Limb (tissue), 2 donors: ENCODE results near the gene HNRNPK.

ENCODE experiments used
- DNase-seq, 2 donors: peaks; one replicate each; pipeline ENCODE4 v3.0.0-alpha.2; 2016; ENCODE audit errors: extremely low spot score in 2 of 2

HNRNPK gene

GRCh38 chr9:83934569-83935275, 45.3 kb downstream of the HNRNPK start:
- DNase-seq, result no peak

DNA sequence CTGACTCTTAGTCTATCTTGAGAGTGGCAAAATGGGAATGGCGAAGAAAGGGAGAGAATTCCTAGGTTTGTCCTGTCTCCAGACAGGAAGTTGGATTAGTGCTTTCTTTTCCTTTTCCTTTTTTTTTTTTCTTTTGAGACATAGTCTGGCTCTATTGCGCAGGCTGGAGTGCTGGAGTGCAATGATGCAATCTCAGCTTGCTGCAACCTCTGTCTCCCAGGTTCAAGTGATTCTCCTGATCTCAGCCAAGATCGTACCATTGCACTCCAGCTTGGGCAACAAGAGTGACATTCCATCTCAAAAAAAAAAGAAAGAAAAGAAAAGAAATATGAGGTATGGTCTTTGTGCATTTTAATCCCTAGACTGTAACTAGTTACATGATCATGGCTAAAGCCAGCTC, 46.2 kb downstream of the HNRNPK start:
- no peak for DNase-seq

GRCh38 chr9:83932851-83933250, 47.2 kb downstream of the HNRNPK start:
- no peak for DNase-seq

- no peak for DNase-seq
Observed at GRCh38 chr9:83932011-83932410, 48.0 kb downstream of the HNRNPK start.

GRCh38 chr9:83930881-83931280, 49.1 kb downstream of the HNRNPK start:
- DNase-seq, result no peak

- no peak for DNase-seq
Observed at GRCh38 chr9:83927591-83927990, 52.4 kb downstream of the HNRNPK start.

DNA sequence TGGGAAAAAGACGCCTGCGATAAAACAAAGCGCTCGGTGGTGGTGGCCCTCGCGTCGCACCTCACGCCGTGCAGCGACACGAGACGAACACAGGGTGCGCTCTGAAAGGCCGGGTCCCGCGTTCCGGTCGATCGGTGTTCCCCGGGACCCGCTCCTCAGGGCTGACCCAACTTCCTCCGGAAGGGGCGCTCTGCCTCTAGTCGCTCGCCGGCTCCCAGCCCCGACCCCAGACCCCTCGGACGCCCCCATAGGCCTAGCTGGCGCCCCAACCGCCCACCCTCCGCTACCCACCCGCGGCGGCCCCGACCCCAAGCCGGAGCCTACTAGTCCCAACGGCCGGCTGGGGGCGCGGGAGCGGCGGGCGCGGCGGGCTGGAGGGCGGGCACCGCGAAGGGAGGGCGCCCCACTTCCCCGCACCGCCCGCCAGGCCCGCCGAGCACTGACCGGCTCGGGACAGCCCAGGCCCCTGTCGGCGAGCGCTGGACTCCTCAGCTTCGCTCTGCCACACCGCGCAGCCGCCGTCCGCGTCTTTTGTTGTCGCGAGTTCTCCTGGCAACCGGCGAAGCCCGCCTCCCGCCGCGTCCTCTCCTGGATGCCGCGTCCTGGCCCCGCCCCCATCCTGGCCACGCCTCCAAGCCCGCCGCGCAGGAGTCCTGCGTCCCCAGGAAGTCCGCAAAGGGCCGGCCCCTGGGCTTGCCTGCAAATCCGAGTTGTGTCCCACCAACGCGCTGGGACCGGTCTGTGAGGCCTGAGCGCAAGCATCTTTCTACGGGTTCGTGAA, 58.9 kb downstream of the HNRNPK start, which contains the start of gene KIF27:
Gene KIF27, minus strand, starts transcription at position 506 of the 781 bp plus-strand sequence. CDS start 5,841 bp downstream, outside the sequence.
- DNase-seq, result peak; percentile 97 to 99

- DNase-seq, result peak in 1 of 2 donors; percentile 54
Observed at GRCh38 chr9:83920469-83920926, 59.5 kb downstream of the HNRNPK start.

GRCh38 chr9:83919111-83919510, 60.9 kb downstream of the HNRNPK start:
- no peak for DNase-seq
